SKM-1 (cell line): ENCODE results near the gene GPD1.
"Not testable (repeated sequence)": the region's sequence is repeated elsewhere in the genome, so short reads cannot be mapped to it uniquely, and the experiment has no call there.

Experiments
- DNase-seq: peaks from one replicate; lab custom pipeline; 2025; ENCODE audit not compliant: unreplicated experiment; lab: John Stamatoyannopoulos, UW

The GPD1 gene

DNA sequence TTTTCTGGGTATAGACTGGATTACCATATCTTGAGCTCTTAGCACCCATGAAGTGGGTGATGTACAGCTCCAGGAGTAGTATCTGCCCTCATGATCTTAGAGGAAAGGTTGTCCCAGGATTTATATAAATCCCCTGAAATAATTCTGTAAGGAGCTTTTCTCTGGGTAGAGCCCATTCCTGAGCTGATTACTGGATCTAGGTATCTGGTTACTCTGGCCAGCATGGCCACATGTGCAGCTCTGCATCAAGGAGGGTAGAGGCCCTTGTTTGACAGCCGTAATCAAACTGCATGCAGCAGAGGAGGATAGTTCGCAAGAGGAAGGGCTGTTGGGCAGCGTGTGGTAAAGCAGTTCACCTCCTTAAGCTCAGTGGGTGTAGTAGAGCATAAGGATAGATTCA lies 16.7 kb downstream of the GPD1 start:
- no peak for DNase-seq

DNA sequence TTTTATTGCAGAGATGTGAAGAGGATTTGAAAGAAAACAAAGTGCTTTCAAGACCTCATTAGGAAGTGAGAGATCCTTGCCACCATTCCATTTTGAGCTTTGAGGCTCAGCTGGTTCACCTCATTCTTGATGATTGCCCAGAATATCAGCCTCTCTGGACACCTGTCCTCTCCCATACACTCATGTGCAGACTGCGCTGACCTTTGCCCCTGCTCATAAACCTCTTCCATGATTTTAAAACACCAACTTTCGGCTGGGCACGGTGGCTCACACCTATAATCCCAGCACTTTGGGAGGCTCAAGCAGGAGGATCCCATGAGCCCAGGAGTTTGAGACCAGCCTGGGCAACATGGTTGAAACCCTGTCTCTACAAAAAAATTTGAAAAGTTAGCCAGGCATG lies 17.1 kb downstream of the GPD1 start:
- no peak for DNase-seq

DNA sequence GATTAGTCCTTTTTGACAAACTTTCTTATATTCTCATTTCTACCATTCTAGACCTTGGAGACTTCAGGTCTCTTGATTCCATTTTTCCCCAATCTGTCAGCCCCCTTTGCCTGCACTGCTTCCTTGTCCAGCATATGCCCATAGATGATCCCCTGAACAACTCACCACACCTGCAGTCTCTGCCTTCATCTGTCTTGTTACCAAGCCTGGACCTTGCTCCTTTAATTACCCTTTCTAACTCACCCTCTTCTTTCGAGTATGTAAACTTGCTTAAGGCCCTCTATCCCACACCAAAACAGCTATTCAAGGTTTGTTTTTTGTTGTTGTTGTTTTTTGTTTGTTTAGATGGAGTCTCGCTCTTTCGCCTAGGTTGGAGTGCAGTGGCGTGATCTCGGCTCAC lies 17.8 kb downstream of the GPD1 start:
- DNase-seq: no peak

DNA sequence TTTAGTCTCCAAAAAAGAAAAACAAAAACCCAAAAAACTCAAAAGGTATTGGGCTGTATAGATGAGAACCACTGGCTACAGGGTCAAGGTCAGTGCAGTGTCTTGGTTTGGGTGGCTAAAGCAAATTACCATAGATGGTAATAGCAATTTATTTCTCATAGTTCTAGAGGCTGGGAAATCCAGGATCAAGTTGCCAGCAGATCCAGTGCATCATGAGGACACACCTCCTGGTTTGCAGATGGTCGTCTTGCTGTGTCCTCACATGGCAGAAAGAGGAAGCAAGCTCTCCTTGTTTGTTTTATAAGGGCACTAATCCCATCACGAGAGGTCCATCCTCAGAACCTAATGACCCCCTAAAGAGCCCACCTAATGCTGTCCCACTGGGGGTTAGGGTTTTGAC lies 19.4 kb downstream of the GPD1 start:
- DNase-seq: no peak

DNA sequence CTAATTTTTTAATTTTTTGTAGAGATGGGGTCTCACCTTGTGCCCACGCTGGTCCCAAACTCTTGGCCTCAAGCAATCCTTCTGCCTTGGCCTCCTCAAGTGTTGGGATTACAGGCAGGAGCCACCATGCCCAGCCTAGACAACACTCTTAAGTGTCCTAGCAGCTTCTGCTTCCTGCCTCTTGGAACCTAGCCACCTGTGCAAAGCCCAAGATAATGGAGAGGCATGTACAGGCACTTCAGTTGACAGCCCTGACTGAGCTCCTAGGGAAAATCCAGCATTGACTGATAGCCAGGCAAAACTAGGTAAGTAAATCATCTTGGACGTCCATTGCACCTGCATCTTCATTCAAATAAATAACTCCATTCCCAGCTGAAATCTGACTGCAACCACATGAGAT lies 23.7 kb downstream of the GPD1 start:
- DNase-seq: no peak

DNA sequence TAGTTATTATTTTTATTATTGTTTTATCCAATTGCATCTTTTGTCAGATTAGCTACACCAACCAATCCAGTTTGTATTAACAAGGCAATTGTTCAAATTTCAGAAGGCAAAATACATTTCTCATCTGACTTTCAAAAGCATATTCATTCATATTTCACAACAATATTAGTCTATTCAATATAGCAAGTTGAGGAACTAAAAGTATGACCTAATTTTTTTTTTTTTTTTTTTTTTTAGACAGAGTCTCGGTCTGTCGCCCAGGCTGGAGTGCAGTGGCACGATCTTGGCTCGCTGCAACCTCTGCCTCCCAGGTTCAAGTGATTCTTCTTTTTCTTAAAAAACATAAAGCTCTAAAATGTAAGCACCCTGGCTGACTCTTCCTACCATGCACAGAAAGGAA lies 25.5 kb downstream of the GPD1 start:
- no peak for DNase-seq

DNA sequence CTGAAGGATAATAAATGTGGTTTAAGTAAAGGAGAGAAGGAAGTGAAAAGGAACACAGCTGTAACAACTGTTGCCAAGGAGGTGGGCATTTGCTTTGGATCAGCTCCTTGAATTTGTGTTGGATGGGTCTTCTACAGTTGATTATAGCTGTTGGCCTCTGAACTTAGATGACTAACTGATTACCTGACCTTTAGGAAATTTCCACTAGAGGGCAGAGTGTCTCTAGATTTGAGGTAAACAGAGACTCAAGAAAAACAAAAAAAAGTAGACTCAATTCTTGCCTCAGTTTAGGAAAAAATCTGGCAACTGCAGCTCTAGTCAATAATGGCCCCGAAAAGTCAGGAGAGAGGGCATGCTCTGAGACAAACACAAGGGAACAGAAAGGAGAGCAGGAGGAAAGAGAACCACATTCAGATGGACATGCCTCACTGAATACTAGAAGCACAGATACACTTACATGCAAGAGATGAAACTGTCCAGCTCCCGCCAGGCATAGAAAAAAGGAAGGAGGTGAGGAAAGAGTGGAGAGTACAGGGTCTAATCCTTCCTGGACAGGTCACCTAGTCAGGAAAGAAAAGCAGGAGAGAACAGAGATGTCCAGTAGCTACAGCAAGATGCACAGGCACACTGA lies 28.8 kb downstream of the GPD1 start:
- no peak for DNase-seq

DNA sequence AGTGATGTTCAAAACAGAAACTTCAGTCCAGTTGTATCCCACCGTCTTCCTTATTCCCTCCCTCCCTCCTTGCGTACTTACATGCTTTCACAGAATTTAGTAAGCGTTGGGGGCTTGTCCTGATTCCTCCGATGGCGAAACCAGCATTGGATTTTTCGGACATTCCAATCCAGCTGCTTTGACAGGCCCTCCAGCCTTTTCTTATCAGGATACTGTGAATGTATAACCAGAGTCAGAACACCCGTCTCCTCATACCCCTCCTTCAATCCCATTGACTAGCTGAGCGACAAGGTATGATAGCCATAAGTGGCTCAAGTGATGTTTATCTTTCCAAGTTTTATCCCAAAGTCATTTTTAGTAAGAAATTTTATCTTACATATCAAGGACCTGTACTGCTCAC lies 39.2 kb downstream of the GPD1 start:
- no peak for DNase-seq

DNA sequence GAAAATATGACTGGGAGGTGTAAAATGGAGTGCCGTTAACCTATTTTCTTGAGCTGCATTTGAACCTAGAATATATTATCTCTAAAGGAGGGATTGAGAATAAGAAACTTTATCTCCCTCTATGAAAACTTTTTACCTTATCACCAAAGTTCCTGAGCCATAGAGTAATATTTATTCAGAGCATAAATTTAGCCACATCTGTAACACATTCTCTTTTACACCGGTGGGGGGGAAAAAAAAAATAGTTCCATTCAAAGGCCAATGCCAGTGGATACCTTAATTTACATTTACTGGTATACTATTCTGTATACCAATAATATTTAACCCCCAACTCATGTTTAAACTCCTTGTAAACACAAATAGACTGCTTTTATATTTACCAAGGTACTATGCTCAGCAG lies 41.6 kb downstream of the GPD1 start:
- no peak for DNase-seq

DNA sequence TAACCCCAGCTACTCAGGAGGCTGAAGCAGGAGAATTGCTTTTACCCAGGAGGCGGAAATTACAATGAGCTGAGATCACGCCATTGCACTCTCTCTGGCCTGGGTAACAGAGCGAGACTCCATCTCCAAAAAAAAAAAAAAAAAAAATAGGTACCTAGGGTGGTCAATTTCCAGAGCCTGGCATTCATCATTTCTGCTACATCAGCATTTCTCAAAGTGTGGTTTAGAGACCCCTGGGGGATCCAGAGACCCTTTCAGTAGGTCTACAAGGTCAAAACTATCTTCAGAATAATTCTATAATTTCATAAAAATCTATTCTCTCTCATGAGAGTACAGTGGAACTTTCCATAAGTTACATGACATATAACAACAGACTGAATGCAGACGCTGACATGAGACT lies 43.5 kb downstream of the GPD1 start:
- DNase-seq: no peak

DNA sequence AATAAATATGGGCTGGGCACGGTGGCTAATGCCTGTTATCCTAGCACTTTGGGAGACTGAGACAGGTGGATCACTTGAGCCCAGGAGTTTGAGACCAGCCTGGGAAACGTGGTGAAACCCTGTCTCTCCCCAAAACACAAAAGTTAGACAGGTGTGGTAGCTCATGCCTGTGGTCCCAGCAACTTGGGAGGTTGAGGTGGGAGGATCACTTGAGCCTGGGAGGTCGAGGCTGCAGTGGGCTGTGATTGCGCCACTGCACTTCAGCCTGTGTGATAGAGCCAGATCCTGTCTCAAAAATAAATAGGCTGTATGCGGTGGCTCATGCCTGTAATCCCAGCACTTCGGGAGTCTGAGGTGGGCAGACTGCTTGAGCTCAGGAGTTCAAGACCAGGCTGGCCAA lies 44.2 kb downstream of the GPD1 start:
- DNase-seq: not testable (repeated sequence)

DNA sequence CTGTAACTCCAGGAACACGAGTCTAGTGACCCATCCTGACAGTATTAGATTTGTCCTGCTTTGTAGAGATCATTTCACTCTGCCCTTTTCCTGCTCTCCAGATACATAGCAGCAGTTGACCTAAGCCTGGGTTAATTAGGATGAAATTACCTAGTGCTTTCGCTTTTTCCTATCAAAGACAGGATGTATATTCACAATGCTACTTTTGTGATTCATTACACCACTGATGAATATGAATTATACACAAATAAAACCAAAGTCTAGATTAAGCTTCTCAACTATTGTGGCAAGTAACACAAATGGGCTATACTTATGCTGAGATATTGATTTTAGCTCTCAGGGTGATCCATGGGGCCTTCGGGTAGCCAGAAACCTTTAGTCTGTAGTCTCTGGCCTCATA lies 45.5 kb downstream of the GPD1 start:
- no peak for DNase-seq

DNA sequence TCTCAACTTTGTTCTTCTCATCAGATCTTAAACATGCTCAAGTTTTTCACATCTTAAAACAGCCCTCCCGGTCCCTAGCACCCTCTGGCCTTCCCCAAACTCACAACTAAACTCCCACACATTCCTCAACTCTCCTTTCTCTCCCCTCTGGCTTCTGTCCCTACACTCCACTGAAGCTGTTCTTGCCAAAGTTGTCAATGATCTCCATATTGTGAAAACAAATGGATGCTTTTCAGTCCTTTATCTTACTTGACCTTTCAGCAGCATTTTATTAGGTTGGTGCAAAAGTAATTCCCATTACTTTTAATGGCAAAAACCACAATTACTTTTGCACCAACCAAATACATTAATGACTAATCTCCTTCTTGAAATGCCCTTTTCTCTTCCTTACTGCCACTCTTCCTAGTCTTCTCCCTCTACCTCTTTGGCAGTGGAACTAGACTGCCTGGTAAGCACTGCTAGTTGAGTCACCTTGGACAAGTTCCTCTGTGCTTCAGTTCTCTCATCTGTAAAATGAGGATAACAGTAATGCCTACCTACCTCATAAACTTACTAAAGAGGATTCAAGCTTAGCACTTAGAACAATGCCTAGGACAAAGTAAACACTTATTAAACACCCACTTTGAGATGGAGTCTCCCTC lies 47.4 kb downstream of the GPD1 start:
- no peak for DNase-seq

DNA sequence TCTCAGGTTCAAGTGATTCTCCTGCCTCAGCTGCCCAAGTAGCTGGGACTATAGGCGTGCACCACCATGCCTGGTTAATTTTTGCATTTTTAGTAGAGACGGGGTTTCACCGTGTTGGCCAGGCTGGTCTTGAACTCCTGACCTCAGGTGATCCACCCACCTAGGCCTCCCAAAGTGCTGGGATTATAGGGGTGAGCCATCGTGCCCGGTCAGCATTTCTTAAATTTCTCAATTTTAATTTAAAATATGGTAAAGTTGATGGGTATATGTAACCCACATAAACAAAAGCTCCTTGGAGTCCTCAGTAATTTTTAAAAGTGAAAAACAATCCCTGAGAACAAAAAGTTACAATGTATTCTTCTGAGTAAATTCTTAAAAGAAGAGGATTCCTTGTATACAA lies 51.1 kb downstream of the GPD1 start:
- DNase-seq: not testable (repeated sequence)

DNA sequence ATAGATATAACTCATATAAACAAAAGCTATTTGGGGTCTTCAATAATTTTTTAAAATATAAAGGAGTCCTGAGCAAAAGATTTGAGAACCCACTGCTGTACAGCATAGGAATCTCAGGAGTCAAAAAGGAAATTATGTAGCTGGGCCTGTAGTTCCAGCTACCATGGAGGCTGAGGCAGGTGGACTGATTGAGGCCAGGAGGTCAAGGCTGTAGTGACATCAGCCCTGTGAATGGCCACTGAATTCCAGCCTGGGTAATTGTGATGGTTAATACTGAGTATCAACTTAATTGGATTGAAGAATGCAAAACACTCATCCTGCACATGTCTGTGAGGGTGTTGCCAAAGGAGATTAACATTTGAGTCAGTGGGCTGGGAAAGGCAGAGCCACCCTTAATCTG lies 52.8 kb downstream of the GPD1 start:
- DNase-seq: no peak

DNA sequence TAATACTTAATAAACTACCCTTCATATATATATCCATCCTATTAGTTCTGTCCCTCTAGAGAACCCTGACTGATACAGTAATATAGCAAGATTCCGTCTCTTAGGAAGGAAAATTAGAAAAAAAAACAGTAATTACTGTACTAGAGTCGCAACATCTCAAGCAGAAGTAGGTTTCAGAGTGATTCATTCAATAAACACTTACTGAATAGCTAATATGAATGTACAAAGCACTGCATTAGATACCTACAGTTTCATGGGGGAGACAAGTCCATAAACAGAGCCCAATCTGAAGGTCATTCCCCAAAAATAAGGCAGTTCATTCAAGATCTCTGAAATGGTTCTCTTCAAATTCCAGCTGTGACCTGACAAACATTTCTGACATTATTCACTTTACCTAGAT lies 53.5 kb downstream of the GPD1 start:
- DNase-seq: no peak

DNA sequence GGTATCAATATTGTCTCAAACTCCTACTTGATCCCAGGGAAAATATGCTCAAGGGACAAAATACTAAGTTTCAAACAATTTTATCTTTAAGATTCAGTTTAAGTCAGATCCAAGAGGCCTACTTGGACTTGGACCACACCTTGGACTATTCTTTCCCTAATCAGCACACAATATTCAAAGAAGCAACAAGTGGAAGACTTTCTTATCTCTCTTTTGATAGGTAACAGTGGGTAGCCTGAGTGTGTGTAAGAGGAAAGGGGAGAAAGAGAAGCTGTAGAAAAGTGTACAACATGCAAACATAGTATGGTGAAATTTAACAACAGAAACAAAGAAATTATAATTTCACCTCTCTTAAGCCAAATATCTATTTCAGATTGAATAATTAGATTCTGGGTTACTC lies 56.8 kb downstream of the GPD1 start:
- DNase-seq: no peak
